HG03432 (cell line): Measurements from ENCODE around the gene OBI1.

Experiments used
- ATAC-seq: cut with Tn5 transposase; IDR thresholded peaks from one replicate; pipeline ENCODE4 v1.9.1; 2021; ENCODE audit warnings: mild to moderate bottlenecking, moderate library complexity; ENCODE audit not compliant: unreplicated experiment

The OBI1 gene, protein sequence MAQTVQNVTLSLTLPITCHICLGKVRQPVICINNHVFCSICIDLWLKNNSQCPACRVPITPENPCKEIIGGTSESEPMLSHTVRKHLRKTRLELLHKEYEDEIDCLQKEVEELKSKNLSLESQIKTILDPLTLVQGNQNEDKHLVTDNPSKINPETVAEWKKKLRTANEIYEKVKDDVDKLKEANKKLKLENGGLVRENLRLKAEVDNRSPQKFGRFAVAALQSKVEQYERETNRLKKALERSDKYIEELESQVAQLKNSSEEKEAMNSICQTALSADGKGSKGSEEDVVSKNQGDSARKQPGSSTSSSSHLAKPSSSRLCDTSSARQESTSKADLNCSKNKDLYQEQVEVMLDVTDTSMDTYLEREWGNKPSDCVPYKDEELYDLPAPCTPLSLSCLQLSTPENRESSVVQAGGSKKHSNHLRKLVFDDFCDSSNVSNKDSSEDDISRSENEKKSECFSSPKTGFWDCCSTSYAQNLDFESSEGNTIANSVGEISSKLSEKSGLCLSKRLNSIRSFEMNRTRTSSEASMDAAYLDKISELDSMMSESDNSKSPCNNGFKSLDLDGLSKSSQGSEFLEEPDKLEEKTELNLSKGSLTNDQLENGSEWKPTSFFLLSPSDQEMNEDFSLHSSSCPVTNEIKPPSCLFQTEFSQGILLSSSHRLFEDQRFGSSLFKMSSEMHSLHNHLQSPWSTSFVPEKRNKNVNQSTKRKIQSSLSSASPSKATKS

DNA sequence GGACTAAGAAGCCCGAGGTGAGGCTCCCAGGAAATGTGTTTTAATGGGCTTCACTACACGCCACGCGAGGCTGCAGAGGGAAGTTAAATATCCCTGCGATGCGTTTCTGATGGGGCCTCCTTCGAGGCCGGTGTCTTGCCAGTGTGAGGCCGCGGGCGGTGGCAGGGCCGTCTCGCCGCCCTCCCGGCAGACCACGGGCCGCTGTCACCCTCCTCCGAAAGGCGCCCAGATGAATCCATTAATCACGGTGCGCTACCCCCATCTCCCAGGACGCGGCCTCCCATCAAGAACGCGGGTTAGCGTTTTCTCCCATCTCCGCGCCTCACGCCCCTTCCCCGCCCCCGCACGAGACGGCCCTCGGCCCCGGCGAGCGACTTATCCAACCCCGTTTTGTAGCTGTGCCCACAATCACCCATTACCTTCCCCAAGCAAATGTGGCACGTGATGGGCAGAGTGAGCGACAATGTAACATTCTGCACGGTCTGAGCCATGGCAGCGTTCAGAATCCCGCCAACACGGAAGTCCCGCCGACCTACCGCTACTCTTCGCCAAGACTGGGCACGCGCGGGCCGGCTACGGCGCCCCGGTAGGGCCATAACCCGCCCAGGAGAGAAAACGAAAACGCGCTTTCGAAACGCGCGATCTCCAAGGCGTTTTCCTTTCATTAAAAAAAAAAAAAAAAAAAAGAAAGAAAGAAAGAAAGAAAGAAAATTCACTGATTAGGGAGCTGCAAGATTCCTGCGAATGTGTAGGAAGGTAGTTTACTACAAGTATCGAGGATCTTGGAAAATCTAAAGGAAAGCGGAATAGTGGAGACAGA lies at the start of gene OBI1:
TSS of gene OBI1 (minus strand) at position 526 of the 820 bp plus-strand sequence. CDS start at position 491, 35 bp downstream.
- ATAC-seq, result peak; percentile 87

DNA sequence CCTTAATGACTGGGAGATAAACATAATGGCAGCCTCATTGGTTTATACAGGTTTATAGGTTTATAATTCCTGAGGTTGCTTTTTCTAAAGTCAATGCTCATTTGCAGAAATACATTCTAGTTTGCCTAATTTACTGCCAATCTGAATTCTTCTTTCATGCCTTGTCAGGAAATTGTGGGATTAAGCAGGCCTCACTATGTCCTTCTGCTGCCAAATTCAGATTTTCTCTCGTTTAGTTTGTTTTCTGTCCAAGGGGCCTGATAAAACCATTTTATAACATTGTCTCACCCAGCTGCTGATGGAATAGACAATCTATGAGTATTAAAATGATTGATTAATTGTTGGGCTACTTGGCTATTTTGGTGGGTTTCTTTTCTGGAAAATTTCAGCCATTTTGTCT lies 42.4 kb upstream of the OBI1 start:
- ATAC-seq, result no peak

DNA sequence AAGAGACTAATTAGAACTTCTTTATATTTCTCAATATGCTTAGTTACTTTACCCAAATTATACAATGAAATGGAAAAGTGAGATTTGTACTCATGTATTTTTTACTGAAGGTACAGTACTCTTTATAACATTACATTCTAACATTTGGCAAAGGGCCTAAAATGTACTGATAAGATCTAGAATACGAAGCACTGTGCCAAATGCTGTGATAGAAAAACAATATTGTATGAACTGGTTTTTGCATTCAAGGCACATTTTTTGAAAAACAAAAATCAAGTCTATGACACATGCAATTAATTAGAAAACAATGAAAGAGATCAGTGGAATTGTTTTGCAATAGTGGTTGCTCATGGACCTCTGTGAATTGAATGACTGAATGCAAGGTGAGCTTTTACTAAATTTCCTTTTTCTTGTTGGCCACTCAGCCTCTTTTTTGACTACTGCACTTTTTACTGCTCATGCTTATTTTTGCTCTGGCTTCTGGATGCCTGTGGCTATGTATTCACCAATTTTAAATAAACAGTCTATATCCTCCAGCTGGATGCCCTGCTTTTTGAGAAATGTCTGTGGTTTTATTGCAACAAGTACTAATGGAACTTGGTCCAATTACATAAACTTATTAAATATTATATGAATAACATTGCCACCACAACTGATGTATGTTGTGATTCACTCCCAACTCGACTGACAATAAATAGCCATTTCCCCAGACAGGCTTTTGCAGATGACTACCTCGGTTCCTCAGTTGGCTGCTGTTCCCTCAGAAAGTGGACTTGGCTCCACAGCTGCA lies 41.4 kb upstream of the OBI1 start:
- no peak for ATAC-seq

DNA sequence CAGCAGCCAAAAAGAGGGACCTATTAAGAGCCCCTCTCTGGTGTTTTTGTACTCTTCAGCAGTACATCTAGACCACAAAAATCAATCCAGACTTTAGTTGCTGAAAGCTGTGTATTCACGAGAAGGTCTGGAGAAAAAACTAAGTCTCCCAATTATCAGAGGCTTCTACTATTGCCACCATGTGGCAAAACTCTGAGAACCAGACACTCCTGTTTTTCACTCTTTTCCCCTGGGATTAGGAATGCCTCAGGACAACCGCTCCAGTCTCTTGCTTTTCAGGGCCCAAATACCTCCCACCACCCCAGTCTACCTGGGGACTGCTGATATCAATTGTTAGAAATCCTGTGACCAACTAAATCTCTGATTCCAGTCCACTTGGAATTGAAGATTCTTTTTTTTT lies 30.1 kb upstream of the OBI1 start:
- ATAC-seq, result no peak

DNA sequence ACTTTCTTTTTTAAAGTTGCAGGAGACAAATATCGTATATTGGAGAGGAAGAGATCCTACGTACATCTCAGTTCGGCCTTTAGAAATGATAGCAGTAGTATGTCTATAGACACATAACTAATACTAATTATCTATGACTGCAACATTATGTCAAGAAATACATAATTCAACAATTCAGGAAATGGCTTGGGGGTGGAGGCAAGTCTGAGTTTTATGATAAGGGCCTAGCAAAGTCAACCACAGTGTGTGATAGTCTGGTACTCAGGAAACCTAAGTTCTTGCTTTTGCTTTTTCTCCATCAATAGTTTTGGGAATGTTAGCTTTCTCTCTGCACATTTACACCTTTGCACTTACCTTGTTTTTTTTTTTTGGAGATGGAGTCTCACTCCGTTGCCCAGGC lies 27.5 kb upstream of the OBI1 start:
- no peak for ATAC-seq

DNA sequence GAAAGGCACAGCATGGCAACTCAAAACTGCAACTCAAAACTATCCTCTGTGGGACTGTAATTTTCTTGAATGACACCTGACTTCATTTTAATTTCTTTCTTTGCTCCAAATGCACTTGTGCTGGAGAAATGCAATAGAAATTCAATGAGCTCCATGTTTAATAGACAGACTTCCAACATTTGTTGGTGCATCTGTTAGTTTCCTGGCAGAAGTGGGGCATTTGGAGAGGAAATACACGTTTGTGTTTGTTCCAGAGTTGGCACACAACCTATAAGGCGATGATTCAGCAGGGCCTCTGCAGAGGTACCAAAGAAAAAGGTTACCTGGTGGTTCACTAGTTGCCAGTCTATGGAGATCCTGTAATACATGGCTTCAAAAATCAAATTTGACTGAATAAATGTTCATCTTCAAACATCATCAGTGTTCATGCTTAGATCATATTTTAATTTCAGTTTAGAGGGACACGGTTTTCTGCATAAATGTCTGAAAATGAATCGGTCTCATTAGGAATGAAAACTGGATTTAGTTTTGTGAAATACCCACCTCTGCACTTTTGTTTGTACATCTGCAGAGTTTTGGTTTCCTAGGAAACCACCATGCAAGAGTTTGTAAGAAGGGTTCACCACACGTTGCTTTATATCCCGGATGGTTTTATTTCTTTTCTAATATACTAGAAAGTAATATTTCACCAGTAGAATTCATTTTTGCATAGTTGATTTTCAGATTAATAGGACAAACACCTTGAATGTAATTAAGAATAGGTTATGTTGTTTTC lies 21.8 kb upstream of the OBI1 start:
- no peak for ATAC-seq

DNA sequence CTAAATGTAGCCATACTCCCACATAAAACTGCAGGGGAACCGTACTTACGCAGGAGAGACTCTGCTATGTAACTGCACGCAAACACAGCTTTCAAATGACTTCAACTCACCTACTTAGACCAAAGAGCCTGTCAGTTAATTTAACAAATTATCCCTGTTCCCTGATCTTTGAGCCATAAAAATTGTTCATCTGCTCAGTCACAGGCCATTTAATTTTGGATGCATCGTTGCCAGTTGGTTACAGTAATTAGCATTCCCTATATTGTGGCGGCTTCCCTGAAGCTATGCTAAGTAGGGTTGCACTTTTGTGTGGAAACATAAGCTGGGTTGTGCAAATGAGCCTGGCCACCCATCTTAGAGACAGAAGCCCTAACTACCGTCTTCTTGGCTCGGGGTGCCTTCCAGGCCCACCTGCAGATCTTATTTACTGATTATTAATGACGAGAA lies 21.2 kb upstream of the OBI1 start:
- no peak for ATAC-seq

DNA sequence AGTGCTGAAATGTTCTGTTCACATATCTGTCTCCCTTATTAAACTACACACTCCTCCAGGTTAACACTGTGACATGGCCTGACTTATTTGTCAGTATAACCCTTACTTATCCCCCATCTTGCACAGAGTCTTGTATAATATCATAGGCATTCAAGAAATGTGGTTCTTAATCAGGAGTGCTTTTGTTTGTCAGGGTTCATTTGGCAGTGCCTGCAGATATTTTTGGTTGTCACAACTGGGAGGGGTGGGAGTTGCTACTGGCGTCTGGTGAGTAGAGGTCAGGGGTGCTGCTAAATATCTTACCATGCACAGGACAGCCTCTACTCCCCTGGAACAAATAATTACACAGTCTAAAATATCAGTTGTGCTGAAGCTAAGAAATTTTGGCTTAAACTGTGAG lies 20.4 kb upstream of the OBI1 start:
- no peak for ATAC-seq

DNA sequence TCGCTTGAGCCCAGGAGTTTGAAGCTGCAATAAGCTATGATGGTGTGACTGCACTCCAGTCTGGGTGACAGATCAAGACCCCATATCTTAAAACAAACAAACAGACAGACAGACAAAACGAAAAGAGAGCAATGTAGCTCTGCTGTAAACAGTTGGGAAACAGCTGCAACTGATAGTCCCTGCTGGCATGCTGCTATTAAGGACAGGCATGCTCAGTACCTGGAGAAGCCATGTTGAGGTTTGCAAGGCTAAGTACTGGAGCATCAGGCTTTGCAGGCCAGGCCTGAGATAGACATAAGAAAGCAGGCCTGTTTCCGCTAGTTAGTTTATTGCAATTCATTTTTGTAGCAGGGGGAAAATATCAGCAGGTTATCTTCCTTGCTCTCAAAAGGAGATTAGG lies 16.2 kb upstream of the OBI1 start:
- no peak for ATAC-seq

DNA sequence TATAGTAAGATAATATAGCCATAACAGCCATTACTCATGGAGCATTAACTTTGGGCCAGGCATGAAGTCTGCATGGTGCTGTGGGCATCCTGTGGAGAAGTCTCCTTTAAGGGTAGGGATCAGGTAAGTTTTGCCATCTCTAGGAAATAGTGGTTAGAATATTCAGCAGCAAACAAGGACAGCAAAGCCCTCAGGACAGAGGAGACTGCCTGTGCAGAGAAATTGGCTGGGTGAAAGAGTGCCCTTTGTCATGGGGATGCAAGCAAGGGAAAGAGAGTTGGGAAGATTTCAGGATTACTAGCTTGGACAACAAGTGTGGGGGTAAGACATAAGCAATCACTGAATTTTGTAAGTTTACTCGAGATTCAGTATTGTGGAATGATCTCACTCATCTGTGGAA lies 15.7 kb upstream of the OBI1 start:
- no peak for ATAC-seq

DNA sequence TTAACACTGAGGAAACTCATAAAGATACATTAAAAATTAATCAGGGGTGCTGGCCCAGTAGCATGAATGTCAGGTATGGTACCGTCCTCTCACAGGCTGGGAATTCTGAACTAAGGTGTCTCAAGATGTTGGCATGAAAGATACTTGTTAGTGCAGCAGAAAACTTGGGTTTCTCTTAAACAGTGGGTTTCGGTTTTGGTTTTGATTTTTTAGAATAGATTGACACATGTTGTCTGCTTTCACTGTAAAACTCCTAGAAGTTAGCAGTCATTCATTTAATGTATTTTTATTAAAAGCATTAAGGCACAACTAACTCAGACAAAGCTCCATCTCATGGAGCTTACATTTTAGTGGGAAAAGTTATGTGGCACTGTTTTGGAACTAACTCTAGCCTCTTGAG lies 3.5 kb upstream of the OBI1 start:
- no peak for ATAC-seq

DNA sequence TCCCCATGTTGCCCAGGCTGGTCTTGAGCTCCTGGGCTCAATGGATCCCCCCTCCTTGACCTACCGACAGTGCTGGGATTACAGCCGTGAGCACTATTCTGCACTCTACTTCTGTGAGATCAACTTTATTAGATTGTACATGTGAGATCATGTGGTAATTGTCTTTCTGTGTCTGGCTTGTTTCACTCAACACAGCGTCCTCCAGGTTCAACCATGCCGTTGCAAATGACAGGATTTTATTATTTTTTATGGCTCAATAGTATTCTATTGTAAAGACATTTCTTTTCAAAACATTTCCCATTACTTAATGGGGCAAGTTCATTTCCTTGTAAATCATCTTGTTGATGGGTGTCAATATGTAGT lies 1.5 kb upstream of the OBI1 start:
- ATAC-seq, result no peak

DNA sequence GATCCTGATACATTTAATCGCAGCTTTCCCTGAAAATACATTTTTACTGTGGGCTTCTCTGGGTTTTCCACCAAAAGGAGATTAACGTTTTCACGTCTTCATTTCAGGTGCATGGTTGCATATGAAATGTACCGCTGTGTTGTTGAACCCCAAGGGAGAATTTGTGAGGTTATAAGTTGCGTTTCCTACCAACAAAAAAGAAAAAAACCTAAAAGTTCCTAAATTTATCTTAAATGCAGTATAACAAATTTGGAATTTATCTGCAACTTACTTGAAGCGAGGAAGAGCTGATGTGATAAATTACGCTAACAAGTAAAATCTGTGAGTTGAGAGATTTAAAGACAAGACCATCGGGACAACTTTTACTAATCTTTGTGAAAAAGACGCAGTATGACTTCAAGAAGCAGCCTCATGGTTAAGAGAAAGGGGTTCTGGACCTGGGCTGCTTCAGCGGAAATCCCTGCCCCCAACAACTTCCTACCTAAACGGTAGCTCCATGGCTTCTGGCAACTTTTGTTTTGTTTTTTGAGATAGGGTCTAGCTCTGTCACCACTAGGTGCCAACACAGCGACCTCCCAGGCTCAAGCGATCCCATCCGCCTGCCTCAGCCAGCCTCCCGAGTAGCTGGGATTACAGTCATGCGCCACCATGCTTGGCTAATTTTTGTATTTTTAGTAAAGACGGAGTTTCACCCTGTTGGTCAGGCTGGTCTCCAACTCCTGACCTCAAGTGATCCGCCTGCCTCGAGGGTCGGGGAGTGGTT lies 958 bp upstream of the OBI1 start:
- peak; percentile 30 for ATAC-seq

DNA sequence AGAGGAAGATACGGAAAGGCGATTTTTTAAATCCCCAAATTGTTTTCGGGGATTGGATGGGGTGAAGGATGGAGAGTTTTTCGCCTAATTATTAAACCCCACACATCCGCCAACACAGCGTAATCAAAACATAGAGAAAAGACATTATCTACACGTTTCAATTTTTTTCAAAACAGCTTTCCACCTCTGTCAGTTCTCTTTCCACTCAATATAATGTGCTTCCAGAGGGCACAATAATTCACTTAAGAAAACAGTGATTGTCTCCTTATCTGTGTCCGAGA lies 435 bp upstream of the OBI1 start:
- ATAC-seq, result no peak

DNA sequence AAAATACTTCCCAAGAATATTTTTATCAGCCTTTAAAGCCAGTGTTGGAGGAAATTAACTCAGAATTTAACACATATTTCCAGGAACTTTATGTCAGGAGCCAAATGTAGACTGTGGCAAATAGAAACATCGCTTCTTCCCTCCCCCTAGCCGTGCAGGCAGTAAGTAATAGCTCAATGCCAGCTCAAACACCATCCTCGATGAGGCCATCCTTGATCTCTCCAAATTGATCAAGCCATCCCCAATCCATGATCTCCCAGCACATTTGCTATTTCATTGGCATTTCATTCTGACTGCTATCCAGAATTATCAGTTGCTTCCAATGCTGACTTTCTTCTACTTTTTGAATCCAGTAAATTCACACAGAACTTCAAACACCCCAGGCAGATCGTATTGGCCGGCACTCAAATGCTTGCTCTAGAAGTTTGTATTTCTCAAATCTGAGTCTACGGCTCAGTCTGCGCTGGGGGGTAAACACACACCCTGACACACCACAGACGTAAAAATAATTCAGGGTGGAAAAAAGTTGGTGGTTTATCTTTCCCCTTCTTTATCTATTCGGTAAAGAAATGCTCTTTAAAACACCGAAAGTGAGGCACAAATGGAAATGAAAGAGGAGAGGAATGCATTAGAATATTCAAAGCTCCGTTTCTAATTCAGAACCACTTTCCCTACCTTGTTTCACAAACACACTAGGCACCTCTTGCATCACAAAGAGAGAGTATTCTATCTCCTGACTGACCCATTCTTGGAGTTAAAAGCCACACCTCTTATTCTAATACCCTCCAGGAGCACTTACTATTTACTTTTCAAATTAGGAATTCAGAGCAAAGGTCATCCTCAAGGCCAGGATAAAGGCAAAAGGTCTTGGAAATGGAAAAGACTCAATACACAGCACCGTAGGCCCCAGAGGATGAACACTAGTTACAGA lies 991 bp downstream of the OBI1 start:
- ATAC-seq, result peak; percentile 23

DNA sequence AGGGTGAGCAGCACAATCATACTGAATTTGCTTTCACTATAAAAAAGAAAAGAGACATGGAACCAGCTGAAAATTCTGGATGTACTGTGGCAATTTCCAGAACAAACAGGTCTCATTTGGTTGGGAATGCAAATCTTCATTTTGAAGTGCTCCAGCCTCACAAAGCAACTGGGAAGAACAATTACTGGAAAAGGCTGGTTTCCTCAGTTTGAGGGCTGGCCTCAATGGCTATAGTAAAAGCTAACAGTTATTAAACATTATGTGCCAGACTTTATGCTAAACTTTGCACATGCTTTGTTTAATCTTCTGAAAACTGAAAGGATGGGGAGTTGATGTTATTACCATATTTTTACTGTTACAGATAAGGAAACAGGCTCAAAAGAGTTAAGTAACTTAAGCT lies 3.0 kb downstream of the OBI1 start:
- ATAC-seq, result no peak

DNA sequence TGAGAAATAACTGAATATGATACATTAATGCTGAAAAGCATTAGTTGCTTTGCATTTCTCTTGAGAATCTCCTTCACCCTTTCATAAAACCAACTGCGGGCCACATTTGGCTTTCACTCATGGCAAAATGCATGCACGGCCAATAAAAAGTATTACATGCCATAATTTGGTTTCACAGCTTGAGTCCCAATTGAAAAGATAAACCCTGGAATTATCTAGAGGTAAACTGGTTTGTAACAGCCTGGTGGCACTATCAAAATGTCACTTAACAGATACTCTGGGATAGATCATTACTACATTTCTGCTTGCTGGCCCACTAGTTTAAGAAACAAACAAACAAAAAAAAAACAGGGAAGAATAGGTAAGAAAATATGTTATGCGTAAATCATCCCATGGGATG lies 3.9 kb downstream of the OBI1 start:
- ATAC-seq, result no peak

DNA sequence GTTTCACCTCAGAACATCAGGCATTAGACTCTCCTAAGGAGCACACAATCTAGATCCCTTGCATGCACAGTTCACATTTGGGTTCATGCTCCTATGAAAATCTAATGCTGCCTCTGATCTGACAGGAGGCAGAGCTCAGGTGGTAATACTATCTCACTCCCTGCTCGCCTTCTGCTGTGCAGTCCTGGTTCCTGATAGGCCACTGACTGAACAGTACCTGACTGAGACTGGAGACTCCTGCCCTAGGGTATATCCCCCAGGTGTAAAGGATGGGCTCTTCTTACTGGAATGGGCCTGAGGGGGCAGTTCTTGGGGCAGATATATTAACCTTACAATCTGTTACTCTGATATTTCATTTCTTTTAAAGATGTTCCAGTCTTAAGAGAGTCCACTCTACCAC lies 6.3 kb downstream of the OBI1 start:
- ATAC-seq, result no peak

DNA sequence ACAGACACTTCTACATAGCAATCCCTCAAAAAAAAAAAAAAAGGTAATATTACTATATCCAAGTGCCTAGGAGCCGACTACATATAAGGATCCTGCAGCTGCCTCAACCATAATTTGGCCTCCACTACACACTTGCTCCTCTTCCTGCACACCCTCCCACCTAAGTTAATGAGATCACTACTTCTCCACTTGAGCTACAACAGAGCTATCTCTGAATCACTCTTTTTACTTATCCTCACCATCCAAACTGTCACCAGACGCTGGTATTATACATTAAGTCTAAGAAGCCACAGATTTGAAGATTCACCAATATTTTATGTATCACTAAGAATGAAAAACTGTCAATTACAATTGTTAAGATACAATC lies 8.3 kb downstream of the OBI1 start:
- ATAC-seq, result peak; percentile 7
